ENCODE data around the gene PRTFDC1.

GRCh38 chr10:24949616-24950015 lies 2.8 kb downstream of the PRTFDC1 start:
- TF ChIP-seq CTCF (IDR thresholded peaks at IDR 0.05; ENCODE audit: insufficient read depth, low read length, poor library complexity, severe bottlenecking): no peak
- no peak for TF ChIP-seq EZH2phosphoT487 (conservative IDR thresholded peaks at IDR 0.05; ENCODE audit: low read length)
